NCI-H82 treated with DMSO at 0.1 percent for 48 hours (cell line): ENCODE data around the gene PDE4D.
A peak's percentile ranks its signal among the peaks of the same experiment; 100 is the strongest.
"Not testable (repeated sequence)": the region's sequence is repeated elsewhere in the genome, so short reads cannot be mapped to it uniquely, and the experiment has no call there.

Experiments
- DNase-seq: peaks from one replicate; lab custom pipeline; 2025; ENCODE audit not compliant: unreplicated experiment; lab: John Stamatoyannopoulos, UW

PDE4D gene

GRCh38 chr5:59437176-59437575, 456.4 kb downstream of the PDE4D start:
- DNase-seq, result no peak

DNA sequence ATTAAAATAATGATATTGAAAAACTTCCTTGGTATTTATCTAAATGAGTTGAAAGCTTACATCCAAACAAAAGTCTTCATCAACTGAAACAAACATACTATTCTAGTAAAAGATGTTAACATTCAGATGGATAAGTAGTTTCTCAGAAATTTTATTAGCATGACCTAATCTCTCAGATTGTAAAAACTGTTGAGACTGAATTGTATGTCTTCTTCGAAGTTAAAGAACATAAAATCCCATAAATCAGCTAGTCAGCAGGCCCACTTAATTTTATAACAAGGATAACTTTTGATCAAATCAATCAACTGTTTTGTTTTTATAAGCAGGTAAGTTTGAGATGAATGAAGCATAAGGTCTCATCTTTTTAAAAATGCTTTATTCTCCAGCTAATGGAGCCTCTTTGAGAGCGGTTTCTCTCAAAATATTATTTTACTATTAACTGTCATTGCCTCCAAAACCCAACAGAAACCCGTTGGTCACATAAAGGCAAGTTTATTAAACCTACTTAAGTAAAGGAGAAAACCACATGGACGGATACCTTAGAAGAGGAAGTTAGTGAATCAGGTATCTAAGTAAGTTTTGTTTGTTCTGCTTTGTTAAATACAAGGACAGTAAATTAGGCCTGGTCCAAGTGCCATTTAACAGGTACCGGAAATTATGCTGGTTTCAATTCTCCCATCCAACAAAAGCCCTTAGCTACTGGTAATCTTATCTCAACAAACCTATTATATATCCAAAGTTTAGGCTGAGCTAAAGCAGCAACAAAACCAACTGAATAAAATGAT, 457.0 kb downstream of the PDE4D start:
- no peak for DNase-seq

DNA sequence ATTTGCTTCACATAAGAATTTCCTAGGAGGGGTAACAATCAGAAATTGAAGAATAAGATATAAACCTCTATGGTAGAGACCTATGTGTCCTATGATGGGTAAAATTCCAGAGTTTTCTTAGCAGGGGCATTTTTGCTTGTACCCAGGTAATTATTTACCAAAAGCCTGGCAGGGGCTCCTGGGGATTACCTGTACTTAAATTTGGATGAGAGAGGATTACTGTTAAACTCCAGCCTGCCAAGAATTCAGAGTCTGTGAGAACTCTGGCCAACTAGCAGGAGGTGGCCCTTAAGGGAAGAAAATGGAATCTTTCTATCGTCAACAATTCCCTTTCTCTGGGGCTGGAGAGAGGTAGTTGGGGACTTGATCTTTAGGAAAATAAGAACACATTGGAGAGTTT, 460.4 kb downstream of the PDE4D start:
- no peak for DNase-seq

DNA sequence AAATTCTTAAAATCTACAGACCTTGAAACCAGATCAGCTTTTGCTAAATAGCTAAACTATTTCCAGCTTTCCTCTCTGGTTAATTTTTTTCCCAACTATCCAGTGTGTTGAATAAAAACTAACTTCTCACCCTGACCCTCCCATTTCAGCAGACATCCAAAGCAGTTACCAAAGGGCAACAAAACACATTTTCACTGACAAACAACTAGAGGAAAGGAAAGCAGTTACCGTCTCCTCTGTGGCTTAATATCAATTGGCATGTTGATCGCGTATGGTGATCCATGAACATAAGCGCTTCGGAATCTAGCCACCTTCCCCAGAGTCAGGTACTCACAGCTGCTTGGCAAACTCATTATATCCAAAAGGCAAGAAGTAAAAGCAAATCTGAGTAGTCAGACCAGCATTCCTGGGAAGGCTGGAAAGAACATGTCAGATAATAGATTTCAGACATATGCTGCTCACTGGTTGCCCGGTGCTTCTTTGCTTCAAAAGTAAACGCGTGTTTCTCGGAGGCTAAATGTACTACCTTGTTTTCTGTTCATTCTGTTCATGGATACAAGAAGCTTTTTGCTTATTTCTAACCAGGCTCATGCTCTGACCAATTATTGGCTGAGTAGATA, 463.4 kb downstream of the PDE4D start:
- no peak for DNase-seq

GRCh38 chr5:59428391-59428790, 465.1 kb downstream of the PDE4D start:
- DNase-seq, result no peak

- no peak for DNase-seq
Measured at GRCh38 chr5:59424515-59424914, 469.0 kb downstream of the PDE4D start.

DNA sequence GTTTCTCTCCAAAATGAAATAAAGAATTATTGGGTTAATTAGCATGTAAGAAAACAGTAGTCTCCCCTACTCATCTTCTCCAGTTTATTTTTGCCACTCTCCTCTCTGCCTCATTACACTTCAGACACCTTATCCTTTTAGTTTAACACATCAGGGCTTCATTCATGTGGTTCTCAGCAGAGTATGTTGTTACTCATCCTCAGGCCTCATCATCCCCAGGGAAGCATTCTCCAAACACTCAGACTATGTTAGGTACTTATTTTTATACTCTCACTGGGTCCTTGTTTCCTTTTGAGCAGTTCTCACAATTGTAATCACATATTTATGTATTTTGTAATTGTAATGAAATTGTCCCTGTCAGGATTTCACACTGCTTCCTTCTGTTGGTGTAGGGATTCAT, 470.5 kb downstream of the PDE4D start:
- DNase-seq, result no peak

DNA sequence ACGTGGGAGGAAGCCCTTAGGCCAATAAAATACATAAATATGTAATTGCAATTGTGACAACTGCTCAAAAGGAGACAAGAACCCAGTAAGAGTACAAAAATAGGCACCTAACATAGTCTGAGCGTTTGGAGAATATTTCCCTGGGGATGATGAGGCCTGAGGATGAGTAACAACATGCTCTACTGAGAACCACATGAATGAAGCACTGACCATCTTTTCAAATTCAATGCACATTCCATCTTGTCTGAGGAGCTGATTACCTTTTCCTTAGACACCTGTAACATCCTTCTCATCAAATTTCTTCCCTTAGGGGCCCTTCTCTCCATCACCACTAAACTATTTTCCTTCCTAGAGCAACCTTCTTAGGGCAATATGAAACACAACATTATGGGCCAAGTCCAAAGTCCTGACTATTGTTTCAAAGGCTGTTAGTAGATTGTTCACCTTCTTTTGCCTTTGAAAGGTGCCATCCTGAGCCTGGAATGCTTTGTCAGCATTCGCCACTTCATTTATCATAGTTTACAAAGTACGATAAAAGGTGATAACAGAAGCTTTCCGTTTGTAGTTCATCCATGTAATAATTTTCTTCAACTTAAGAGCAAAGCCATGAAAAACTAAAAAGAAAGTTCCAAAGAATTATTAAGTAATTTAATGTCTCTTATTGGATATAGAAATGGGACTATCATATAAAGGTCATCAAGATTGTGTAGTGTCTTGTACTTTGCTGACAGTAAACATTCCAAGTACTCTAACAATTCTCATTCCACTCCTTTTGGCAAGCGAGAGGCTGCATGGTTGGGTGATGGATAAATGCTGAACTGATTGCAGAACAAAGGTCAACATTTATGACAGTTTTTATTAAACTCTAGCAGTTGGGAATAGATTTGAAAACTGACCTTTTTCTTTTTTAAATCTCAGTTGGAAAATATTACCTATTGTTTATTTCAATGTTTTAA, 471.3 kb downstream of the PDE4D start:
- no peak for DNase-seq

DNA sequence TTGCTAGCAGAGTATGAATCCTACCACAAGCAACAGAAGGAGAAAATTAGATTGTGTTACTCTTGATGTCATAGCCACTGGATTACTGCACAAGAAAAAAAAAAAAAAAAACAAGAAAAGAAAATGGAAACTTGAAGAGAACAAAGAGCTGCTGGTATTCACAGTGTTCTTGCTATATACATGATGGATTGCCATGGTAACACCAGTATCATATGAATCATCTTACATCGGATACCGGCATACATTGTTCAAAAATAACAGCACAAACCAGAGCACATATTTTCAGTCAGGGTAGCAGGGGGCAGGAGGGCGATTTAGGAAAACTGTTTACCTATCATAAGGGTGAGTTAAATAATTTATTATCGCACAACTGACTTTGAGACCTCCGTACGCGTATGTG, 472.9 kb downstream of the PDE4D start:
- DNase-seq, result no peak

- peak; percentile 44 for DNase-seq
Measured at GRCh38 chr5:59418808-59419207, 474.7 kb downstream of the PDE4D start.

DNA sequence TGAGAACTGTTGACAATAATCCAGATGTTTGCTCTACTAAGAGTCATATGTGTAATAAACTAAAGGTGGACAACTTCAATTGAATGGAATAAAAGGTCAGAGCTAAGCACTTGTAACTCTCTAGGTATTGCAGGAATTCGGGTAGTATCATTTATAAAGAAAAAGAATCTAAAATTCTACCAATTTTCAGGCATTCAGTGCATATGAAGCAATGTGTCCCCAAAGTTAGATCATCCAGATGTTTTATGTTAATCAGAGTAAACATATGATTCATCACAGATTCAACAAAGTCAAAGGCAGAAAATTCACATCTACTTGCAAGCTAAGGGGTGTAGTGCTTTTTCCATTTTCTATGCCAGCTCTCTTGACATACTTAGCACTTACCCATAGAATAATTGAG, 477.1 kb downstream of the PDE4D start:
- DNase-seq, result no peak

GRCh38 chr5:59416026-59416425, 477.5 kb downstream of the PDE4D start:
- no peak for DNase-seq

GRCh38 chr5:59412428-59412827, 481.1 kb downstream of the PDE4D start:
- DNase-seq, result no peak

DNA sequence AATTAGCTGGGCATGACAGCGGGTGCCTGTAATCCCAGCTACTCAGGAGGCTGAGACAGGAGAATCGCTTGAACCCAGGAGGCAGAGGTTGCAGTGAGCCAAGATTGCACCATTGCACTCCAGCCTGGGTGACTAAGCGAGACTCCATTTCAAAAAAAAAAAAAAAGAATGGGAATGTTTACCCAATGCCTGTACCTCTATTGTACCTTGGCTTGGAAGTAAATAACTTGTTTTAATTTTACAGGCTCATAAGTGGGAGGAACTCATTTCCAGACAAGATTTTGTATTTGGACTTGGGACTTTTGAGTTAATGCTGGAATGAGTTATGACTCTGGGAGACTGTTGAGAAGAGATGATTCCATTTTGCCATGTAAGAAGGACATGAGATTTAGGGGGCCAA, 484.5 kb downstream of the PDE4D start:
- not testable (repeated sequence) for DNase-seq

DNA sequence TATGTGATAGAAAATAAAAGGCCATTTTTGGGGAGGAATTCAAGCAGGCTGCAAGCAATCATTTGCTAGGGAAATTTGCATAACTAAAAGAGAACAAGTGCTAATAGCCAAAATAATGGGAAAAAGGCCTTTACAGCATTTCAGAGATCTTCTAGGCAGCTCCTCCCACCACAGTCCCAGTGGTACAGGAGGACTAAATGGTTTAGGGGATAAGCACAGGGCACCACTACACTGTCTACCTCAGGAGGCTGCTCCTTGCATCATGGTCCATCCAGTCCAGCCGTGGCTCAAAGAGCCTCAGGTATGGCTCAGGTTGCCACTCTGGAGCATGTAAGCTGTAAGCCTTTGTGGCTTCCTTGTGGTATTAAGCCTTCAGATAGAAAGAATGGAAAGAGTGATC, 485.6 kb downstream of the PDE4D start:
- DNase-seq, result no peak

DNA sequence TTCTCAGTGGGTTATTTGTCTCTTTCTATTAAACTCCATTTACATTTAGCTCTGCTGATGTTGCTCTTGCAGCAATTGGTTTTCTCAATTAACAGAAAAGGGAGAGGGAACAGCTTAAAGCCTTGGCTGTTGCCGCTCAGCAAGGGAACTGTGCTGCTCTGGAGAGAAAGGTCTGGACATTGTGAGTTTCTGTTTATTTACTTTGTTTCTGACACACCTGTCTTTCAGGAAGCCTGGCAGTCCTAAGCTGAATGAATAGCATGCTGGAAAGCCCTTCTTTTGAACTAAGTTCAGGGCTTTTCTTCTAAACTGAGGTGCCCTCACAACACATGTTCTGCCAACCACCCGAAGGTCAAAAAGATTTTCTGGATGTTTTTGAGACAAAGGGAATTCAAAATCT, 491.9 kb downstream of the PDE4D start:
- no peak for DNase-seq

- DNase-seq, result not testable (repeated sequence)
Measured at GRCh38 chr5:59394956-59395355, 498.6 kb downstream of the PDE4D start.

DNA sequence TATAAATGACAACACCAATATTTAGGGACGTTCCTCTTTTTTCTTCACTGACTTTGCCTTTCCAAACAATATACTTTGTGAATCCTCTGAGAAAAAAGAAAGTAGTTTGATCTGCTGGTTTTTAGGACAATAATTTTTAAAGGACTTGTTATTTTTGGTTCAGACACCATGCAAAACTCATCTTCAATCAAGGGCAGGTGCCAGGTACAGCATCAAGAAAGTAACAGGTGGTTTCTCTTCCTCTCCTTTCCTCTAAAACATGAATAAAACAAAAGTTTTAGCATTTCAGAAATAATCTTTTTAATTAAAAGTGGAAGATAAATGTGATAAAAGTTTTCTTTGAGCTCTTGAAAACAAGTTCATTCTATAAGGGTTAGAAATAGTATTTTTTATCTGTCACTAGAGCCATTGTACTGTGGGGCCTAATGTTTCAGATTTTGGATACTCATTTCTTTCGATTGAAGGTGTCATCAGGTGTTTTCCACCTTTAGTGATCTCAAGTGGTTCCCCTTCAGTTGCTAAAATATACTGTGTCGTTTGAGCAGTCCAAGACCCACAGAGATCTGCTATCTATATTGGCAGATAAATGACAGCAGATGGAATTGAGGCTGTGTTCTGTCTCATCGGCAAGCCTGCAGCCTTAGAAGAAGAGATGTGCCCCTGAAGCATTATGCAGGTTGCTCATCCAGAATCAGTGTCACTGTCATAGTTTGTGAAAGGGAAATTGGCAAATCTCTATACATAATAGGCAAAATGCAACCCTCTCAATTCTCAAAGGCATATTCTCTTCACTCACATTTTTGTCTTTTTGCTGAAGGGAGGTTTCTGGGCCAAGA, 499.7 kb downstream of the PDE4D start:
- DNase-seq, result no peak

GRCh38 chr5:59391576-59391975, 501.9 kb downstream of the PDE4D start:
- DNase-seq, result peak; percentile 16

- DNase-seq, result no peak
Measured at GRCh38 chr5:59390989-59391388, 502.5 kb downstream of the PDE4D start.
